IgD-negative memory B cell (primary cell): ENCODE data around the gene KRTAP10-12. TPM values are rescaled to one million over a fixed set of nuclear protein-coding genes. Genes with fewer than 3 reads are reported as not detected.
"Not testable (repeated sequence)": the region's sequence is repeated elsewhere in the genome, so short reads cannot be mapped to it uniquely, and the experiment has no call there.

ENCODE experiments used
- H3K27ac Mint-ChIP-seq, 3 donors: one replicate each; pipeline ENCODE4 v1.8.0; 2020 to 2022; ENCODE audit warnings: mild to moderate bottlenecking in 3 of 3, mixed read lengths in 3 of 3, moderate library complexity in 1 of 3
- H3K27me3 Mint-ChIP-seq: one replicate; pipeline ENCODE4 v1.8.0; 2021; ENCODE audit warnings: mixed read lengths
- H3K36me3 Mint-ChIP-seq: one replicate; pipeline ENCODE4 v1.8.0; 2020; ENCODE audit warnings: mild to moderate bottlenecking, mixed read lengths
- H3K4me1 Mint-ChIP-seq, 3 donors: one replicate each; pipeline ENCODE4 v1.8.0; 2020 to 2022; ENCODE audit warnings: mixed read lengths in 3 of 3, mild to moderate bottlenecking in 1 of 3
- H3K4me3 Mint-ChIP-seq, 4 donors: one replicate each; pipeline ENCODE4 v1.8.0; 2020 to 2022; ENCODE audit warnings: mild to moderate bottlenecking in 4 of 4, mixed read lengths in 4 of 4, moderate library complexity in 3 of 4
- H3K9me3 Mint-ChIP-seq, 3 donors: one replicate each; pipeline ENCODE4 v1.8.0; 2020 to 2021; ENCODE audit warnings: mixed read lengths in 3 of 3, mild to moderate bottlenecking in 1 of 3
- polyA plus RNA-seq: library from polyadenylated mRNA; unstranded; fragments of 300-500 nt; fragmentation: Illumina TruSeq; gene quantifications from one replicate; pipeline ENCODE4 v1.2.3, GENCODE V29; 2021

The KRTAP10-12 gene
- polyA plus RNA-seq, 1 donor from 2014 or later: not detected

GRCh38 chr21:44685050-44685449, 11.9 kb upstream of the KRTAP10-12 start:
- H3K36me3 Mint-ChIP-seq, H3K4me3 Mint-ChIP-seq, H3K9me3 Mint-ChIP-seq, H3K4me1 Mint-ChIP-seq, H3K27ac Mint-ChIP-seq: not testable (repeated sequence)
- peaks cover 28% of the 10 kb centered on the region for H3K27me3 Mint-ChIP-seq

- H3K4me3 Mint-ChIP-seq: no peak overlapping the region
- no peaks in the 10 kb centered on the region for H3K36me3 Mint-ChIP-seq
- no peak overlapping the region for H3K27ac Mint-ChIP-seq
- peaks cover 0 to 2% (median 0%) of the 10 kb centered on the region in 3 donors for H3K4me1 Mint-ChIP-seq
- H3K9me3 Mint-ChIP-seq: no peaks in the 10 kb centered on the region
- peaks cover 32% of the 10 kb centered on the region for H3K27me3 Mint-ChIP-seq
These were observed 10.8 kb upstream of the KRTAP10-12 start for GRCh38 chr21:44686000-44686781.

- H3K27me3 Mint-ChIP-seq: peaks cover 30% of the 10 kb centered on the region
- H3K4me3 Mint-ChIP-seq: no peak overlapping the region
- H3K27ac Mint-ChIP-seq: no peak overlapping the region
- peaks cover 3% of the 10 kb centered on the region for H3K36me3 Mint-ChIP-seq
- H3K9me3 Mint-ChIP-seq: peaks cover 0 to 3% (median 0%) of the 10 kb centered on the region in 3 donors
- peaks cover 0 to 2% (median 0%) of the 10 kb centered on the region in 3 donors for H3K4me1 Mint-ChIP-seq
These were observed 10.0 kb upstream of the KRTAP10-12 start for GRCh38 chr21:44686843-44687561.

GRCh38 chr21:44687671-44688070, 9.3 kb upstream of the KRTAP10-12 start:
- H3K36me3 Mint-ChIP-seq: peaks cover 3% of the 10 kb centered on the region
- no peak overlapping the region for H3K4me3 Mint-ChIP-seq
- H3K27me3 Mint-ChIP-seq: peaks cover 28% of the 10 kb centered on the region
- H3K27ac Mint-ChIP-seq: no peak overlapping the region
- peaks cover 0 to 2% (median 0%) of the 10 kb centered on the region in 3 donors for H3K4me1 Mint-ChIP-seq
- peaks cover 0 to 8% (median 0%) of the 10 kb centered on the region in 3 donors for H3K9me3 Mint-ChIP-seq

GRCh38 chr21:44689740-44690139, 7.2 kb upstream of the KRTAP10-12 start:
- H3K9me3 Mint-ChIP-seq: peaks cover 2 to 23% (median 9%) of the 10 kb centered on the region in 3 donors
- not testable (repeated sequence) for H3K27ac Mint-ChIP-seq, H3K4me3 Mint-ChIP-seq, H3K36me3 Mint-ChIP-seq, H3K4me1 Mint-ChIP-seq
- H3K27me3 Mint-ChIP-seq: peaks cover 24% of the 10 kb centered on the region

- Mint-ChIP-seq H3K36me3 (peaks cover 3% of the 10 kb centered on the region), H3K9me3 (peaks cover 2 to 23% (median 9%) of the 10 kb centered on the region in 3 donors), H3K4me1 (peaks cover 0 to 1% (median 0%) of the 10 kb centered on the region in 3 donors), H3K27me3 (peaks cover 24% of the 10 kb centered on the region), H3K4me3 (no peak overlapping the region), H3K27ac (no peak overlapping the region)
These were observed 5.3 kb upstream of the KRTAP10-12 start for GRCh38 chr21:44691686-44692085.

- Mint-ChIP-seq H3K27ac (no peak overlapping the region), H3K9me3 (peaks cover 2 to 23% (median 9%) of the 10 kb centered on the region in 3 donors), H3K27me3 (peaks cover 18% of the 10 kb centered on the region), H3K36me3 (peaks cover 3% of the 10 kb centered on the region), H3K4me3 (no peak overlapping the region), H3K4me1 (peaks cover 0 to 1% (median 0%) of the 10 kb centered on the region in 3 donors)
These were observed 4.0 kb upstream of the KRTAP10-12 start for GRCh38 chr21:44692798-44693512.

- Mint-ChIP-seq H3K36me3 (peaks cover 3% of the 10 kb centered on the region), H3K4me1 (peaks cover 0 to 1% (median 0%) of the 10 kb centered on the region in 3 donors), H3K27me3 (peaks cover 26% of the 10 kb centered on the region), H3K27ac (no peak overlapping the region), H3K4me3 (no peak overlapping the region), H3K9me3 (peaks cover 2 to 23% (median 9%) of the 10 kb centered on the region in 3 donors)
These were observed 2.2 kb upstream of the KRTAP10-12 start for GRCh38 chr21:44694776-44695175.

- peaks cover 28% of the 10 kb centered on the region for H3K27me3 Mint-ChIP-seq
- H3K4me3 Mint-ChIP-seq: peak overlapping the region in 1 of 4 donors; percentile 52
- peaks cover 2 to 23% (median 9%) of the 10 kb centered on the region in 3 donors for H3K9me3 Mint-ChIP-seq
- no peak overlapping the region for H3K27ac Mint-ChIP-seq
- peaks cover 0 to 1% (median 0%) of the 10 kb centered on the region in 3 donors for H3K4me1 Mint-ChIP-seq
- peaks cover 3% of the 10 kb centered on the region for H3K36me3 Mint-ChIP-seq
These were observed 1.8 kb upstream of the KRTAP10-12 start for GRCh38 chr21:44695184-44695583.

GRCh38 chr21:44695641-44696040, 1.3 kb upstream of the KRTAP10-12 start:
- Mint-ChIP-seq H3K9me3 (peaks cover 2 to 23% (median 9%) of the 10 kb centered on the region in 3 donors), H3K4me1 (peaks cover 0 to 1% (median 0%) of the 10 kb centered on the region in 3 donors), H3K27me3 (peaks cover 26% of the 10 kb centered on the region), H3K4me3 (no peak overlapping the region), H3K36me3 (peaks cover 3% of the 10 kb centered on the region), H3K27ac (no peak overlapping the region)

GRCh38 chr21:44696572-44696971, 400 bp upstream of the KRTAP10-12 start:
- Mint-ChIP-seq H3K27me3 (peaks cover 32% of the 10 kb centered on the region), H3K9me3 (peaks cover 2 to 23% (median 9%) of the 10 kb centered on the region in 3 donors), H3K36me3 (peaks cover 3% of the 10 kb centered on the region), H3K4me3 (no peak overlapping the region), H3K4me1 (peaks cover 0 to 1% (median 0%) of the 10 kb centered on the region in 3 donors), H3K27ac (no peak overlapping the region)

- H3K4me3 Mint-ChIP-seq: no peak overlapping the region
- peaks cover 2 to 11% (median 6%) of the 10 kb centered on the region in 3 donors for H3K9me3 Mint-ChIP-seq
- peaks cover 45% of the 10 kb centered on the region for H3K27me3 Mint-ChIP-seq
- H3K36me3 Mint-ChIP-seq: no peaks in the 10 kb centered on the region
- peaks cover 0 to 1% (median 0%) of the 10 kb centered on the region in 3 donors for H3K4me1 Mint-ChIP-seq
- no peak overlapping the region for H3K27ac Mint-ChIP-seq
These were observed 1.1 kb downstream of the KRTAP10-12 start for GRCh38 chr21:44697811-44698734.

- Mint-ChIP-seq H3K36me3 (no peaks in the 10 kb centered on the region), H3K9me3 (peaks cover 0 to 2% (median 0%) of the 10 kb centered on the region in 3 donors), H3K27ac (no peak overlapping the region), H3K4me3 (no peak overlapping the region), H3K4me1 (no peaks in the 10 kb centered on the region), H3K27me3 (peaks cover 48% of the 10 kb centered on the region)
These were observed 2.6 kb downstream of the KRTAP10-12 start for GRCh38 chr21:44699502-44700001.
